HCT116 (cell line): ENCODE measurements around the gene MAP7D1. TPM values are rescaled to one million over a fixed set of nuclear protein-coding genes. Genes with fewer than 3 reads are reported as not detected.
"Not testable (repeated sequence)": the region's sequence is repeated elsewhere in the genome, so short reads cannot be mapped to it uniquely, and the experiment has no call there.

Experiments used
- ATAC-seq: fragments of 200-7000 bp; cut with Tn5 transposase; 2 replicates; pipeline ENCODE4 v1.9.1; 2020; ENCODE audit warnings: mild to moderate bottlenecking, moderate library complexity
- BruUV-seq: library from RNA; stranded (reverse); fragments of 400-500 nt; replicated peaks from 2 replicates; lab custom pipeline; 2021; lab: Mats Ljungman, UMichigan
- CTCF ChIA-PET: fragments of 300-600 bp; sonication (Branson Sonifier 250); formaldehyde crosslinking; loops from one replicate; lab custom pipeline; 2021; ENCODE audit warnings: antibody characterized with exemption; lab: Charles Lee
- POLR2A ChIA-PET: fragments of 300-600, 350-600 bp; sonication (Branson Sonifier 250); formaldehyde crosslinking; loops from one replicate; lab custom pipeline; 2021; ENCODE audit warnings: antibody characterized with exemption; lab: Charles Lee
- RAD21 ChIA-PET, 2 experiments: fragments of 300-600 bp; sonication (Branson Sonifier 250); formaldehyde crosslinking; loops; one replicate each; lab custom pipeline; 2023; ENCODE audit warnings: low total read pairs in 2 of 2; ENCODE audit not compliant: uncharacterized antibody in 2 of 2, unreplicated experiment in 2 of 2, low non-redundant PET in 1 of 2; lab: Charles Lee
- DNase-seq: peaks from one replicate; pipeline ENCODE4 v3.0.0-alpha.2; 2010; ENCODE audit warnings: low read depth, low spot score
- H2AFZ ChIP-seq: fragments of 200-600 bp; shearing (Covaris generic), sonication (generic); 2 replicates; pipeline ENCODE4 v1.6.1; 2017; ENCODE audit warnings: low read depth, mixed run types, mixed read lengths, antibody characterized with exemption, low read length; ENCODE audit not compliant: poor library complexity, severe bottlenecking
- H3K27ac ChIP-seq: 2 replicates; pipeline ENCODE4 v1.5.1; 2012; ENCODE audit warnings: low read depth, low read length
- H3K27me3 ChIP-seq: fragments of 200-600 bp; sonication (generic); 2 replicates; pipeline ENCODE4 v1.6.1; 2016; ENCODE audit warnings: mixed run types, low read length, mixed read lengths; ENCODE audit not compliant: insufficient read depth
- H3K36me3 ChIP-seq, 2 experiments: fragments of 200-500 bp in 1 of 2; fragments of 200-600 bp in 1 of 2; sonication (Bioruptor generic) in 1 of 2; sonication (generic) in 1 of 2; 2 replicates each; pipeline versions ENCODE4 v1.5.1 to v1.6.1; 2014 to 2016; ENCODE audit warnings: low read length in 2 of 2, inconsistent platforms in 1 of 2, mixed read lengths in 1 of 2, mixed run types in 1 of 2; ENCODE audit not compliant: insufficient read depth in 2 of 2, control insufficient read depth in 1 of 2
- H3K4me1 ChIP-seq, 2 experiments: fragments of 200-600 bp in 1 of 2; sonication (generic) in 1 of 2; 2 replicates each; pipeline versions ENCODE4 v1.5.1 to v1.6.1; 2012 to 2017; ENCODE audit warnings: low read length in 2 of 2, inconsistent platforms in 1 of 2, mild to moderate bottlenecking in 1 of 2, mixed read lengths in 1 of 2, mixed run types in 1 of 2, moderate library complexity in 1 of 2; ENCODE audit not compliant: insufficient read depth in 2 of 2, control insufficient read depth in 1 of 2
- H3K4me2 ChIP-seq: fragments of 200-600 bp; sonication (generic); 2 replicates; pipeline ENCODE4 v1.6.1; 2017; ENCODE audit warnings: mixed run types, low read length, mixed read lengths
- H3K4me3 ChIP-seq, 2 experiments: fragments of 200-600 bp in 1 of 2; sonication (generic) in 1 of 2; replicated peaks in 1 of 2; 2 replicates each; pipeline ENCODE4 v1.5.1; 2011 to 2016; ENCODE audit warnings: low read length in 2 of 2, control low read depth in 1 of 2, low read depth in 1 of 2, mild to moderate bottlenecking in 1 of 2, mixed read lengths in 1 of 2, mixed run types in 1 of 2
- H3K79me2 ChIP-seq: fragments of 200-600 bp; sonication (generic); 2 replicates; pipeline ENCODE4 v1.6.1; 2017; ENCODE audit warnings: mild to moderate bottlenecking, mixed run types, low read length, moderate library complexity, mixed read lengths; ENCODE audit not compliant: insufficient read depth
- H3K9ac ChIP-seq: fragments of 200-600 bp; sonication (generic); 2 replicates; pipeline ENCODE4 v1.6.1; 2016; ENCODE audit warnings: low read length, mixed read lengths
- H3K9me2 ChIP-seq: fragments of 200-600 bp; sonication (generic), shearing (Covaris generic); 2 replicates; pipeline ENCODE4 v1.6.1; 2017; ENCODE audit warnings: mixed run types, mild to moderate bottlenecking, moderate library complexity; ENCODE audit not compliant: insufficient read depth
- H3K9me3 ChIP-seq, 2 experiments: fragments of 200-500 bp in 1 of 2; fragments of 200-600 bp in 1 of 2; sonication (Bioruptor generic) in 1 of 2; sonication (generic) in 1 of 2; 2 replicates each; pipeline ENCODE4 v1.6.1; 2014 to 2017; ENCODE audit warnings: low read length in 2 of 2, mixed read lengths in 2 of 2, inconsistent platforms in 1 of 2, low read depth in 1 of 2, mild to moderate bottlenecking in 1 of 2, mixed run types in 1 of 2, moderate library complexity in 1 of 2; ENCODE audit not compliant: control insufficient read depth in 1 of 2, insufficient read depth in 1 of 2
- H4K20me1 ChIP-seq: fragments of 200-600 bp; sonication (generic), shearing (Covaris generic); 2 replicates; pipeline ENCODE4 v1.6.1; 2017; ENCODE audit warnings: mixed run types, mild to moderate bottlenecking, moderate library complexity; ENCODE audit not compliant: insufficient read depth
- CTCF ChIP-seq, 3 experiments: fragments of 200-600 bp in 1 of 3; sonication (generic) in 1 of 3; IDR thresholded peaks in 2 of 3; conservative IDR thresholded peaks in 1 of 3; 2 replicates each; pipeline ENCODE4 v1.5.1; 2012 to 2017; ENCODE audit warnings: low read depth in 2 of 3, low read length in 2 of 3, antibody characterized with exemption in 1 of 3, borderline replicate concordance in 1 of 3, control low read depth in 1 of 3, mild to moderate bottlenecking in 1 of 3, mixed read lengths in 1 of 3, mixed run types in 1 of 3, moderate library complexity in 1 of 3; ENCODE audit not compliant: insufficient read depth in 1 of 3
- EZH2phosphoT487 ChIP-seq: fragments of 200-600 bp; IDR thresholded peaks from 2 replicates; pipeline ENCODE4 v1.6.1; 2018; ENCODE audit warnings: antibody characterized with exemption, borderline replicate concordance
- JUND ChIP-seq: IDR thresholded peaks from 2 replicates; pipeline ENCODE4 v1.6.1; 2012
- POLR2AphosphoS5 ChIP-seq: IDR thresholded peaks from 2 replicates; pipeline ENCODE4 v1.6.1; 2011; ENCODE audit warnings: mild to moderate bottlenecking, low read depth, low read length, moderate library complexity
- RAD21 ChIP-seq: IDR thresholded peaks from 2 replicates; pipeline ENCODE4 v1.6.1; 2012; ENCODE audit warnings: low read depth, mild to moderate bottlenecking
- SP1 ChIP-seq: IDR thresholded peaks from 2 replicates; pipeline ENCODE4 v1.6.1; 2012; ENCODE audit warnings: low read depth
- YY1 ChIP-seq: IDR thresholded peaks from 2 replicates; pipeline ENCODE4 v1.6.1; 2011; ENCODE audit warnings: low read length, low read depth, moderate library complexity, mild to moderate bottlenecking; ENCODE audit not compliant: insufficient replicate concordance; ENCODE audit errors: extremely low read depth
- ZNF274 ChIP-seq: fragments of 200-500 bp; sonication (Bioruptor generic); IDR thresholded peaks from 2 replicates; pipeline ENCODE4 v1.6.1; 2014; ENCODE audit warnings: mild to moderate bottlenecking, low read depth, low read length, inconsistent platforms
- intact Hi-C: fragments of 100-400 bp; cut with micrococcal nuclease; formaldehyde crosslinking; loops from 2 replicates; pipeline ENCODE4 v1.10.0; 2022
- total RNA-seq: library from RNA; stranded (reverse); gene quantifications from one replicate; pipeline ENCODE4 v1.2.1, GENCODE V29; 2021; ENCODE audit not compliant: unreplicated experiment

MAP7D1 gene
- total RNA-seq, 1 experiment from 2014 or later, result 71.8 TPM

- Histone ChIP-seq H3K27me3 (no peaks in the 10 kb centered on the region), H4K20me1 (no peaks in the 10 kb centered on the region), H3K9ac (peak overlapping the region; percentile 27; the same call in 1 of the 2 replicates), H3K4me1 (peaks cover 4 to 13% of the 10 kb centered on the region in 2 experiments; a peak in 3 of 4 replicates), H3K36me3 (no peaks in the 10 kb centered on the region), H3K4me2 (peak overlapping the region; percentile 46), H3K9me2 (no peaks in the 10 kb centered on the region), H3K27ac (peak overlapping the region; percentile 20; the same call in 1 of the 2 replicates), H3K4me3 (no peak overlapping the region), H2AFZ (peak overlapping the region; percentile 79), H3K79me2 (no peaks in the 10 kb centered on the region), H3K9me3 (no peaks in the 10 kb centered on the region)
- ChIA-PET POLR2A (interaction anchor here (0.7 to 2.1 kb wide), 2 partner anchors 38 to 289 kb away, joined by 3 to 7 read pairs; partner anchors contain the start of gene TRAPPC3), CTCF (interaction anchor here (0.8 to 2.2 kb wide), 8 partner anchors 18 to 112 kb away, joined by 3 to 37 read pairs (median 4); partner anchors contain the start of gene TRAPPC3), RAD21 (interaction anchor here (0.7 to 2.1 kb wide), 3 partner anchors 13 to 38 kb away, joined by 3 to 15 read pairs (median 13); partner anchors contain the start of gene TRAPPC3 (in 2 of the 2))
- DNase-seq (peak; percentile 79), ATAC-seq (peak; percentile 96)
- TF ChIP-seq CTCF (IDR thresholded peaks at IDR 0.05 in 2 of 3, conservative IDR thresholded peaks at IDR 0.05 in 1 of 3; ENCODE audit: borderline replicate concordance in 1 of 3, insufficient read depth in 1 of 3, low read depth in 2 of 3, low read length in 2 of 3), result peak; percentile 90 to 94 (median 92)
- no peak for TF ChIP-seq ZNF274
- peak; percentile 99 for TF ChIP-seq RAD21
- TF ChIP-seq YY1, result peak; percentile 6
- TF ChIP-seq JUND, result no peak
- TF ChIP-seq EZH2phosphoT487, result no peak
- no peak for TF ChIP-seq SP1
- 0 out of 2 replicates have a peak, but pooled peaks have one; percentile 24 for TF ChIP-seq POLR2AphosphoS5
- intact Hi-C loops, result loop anchor here (1.0 kb wide), 3 partner anchors 39 to 97 kb away; partner anchors contain the start of gene TRAPPC3
- no TSS peak for BruUV-seq
These were observed 32.0 kb downstream of the MAP7D1 start for GRCh38 chr1:36187800-36188593.

- H3K9me3 ChIP-seq, H3K27me3 ChIP-seq, H3K9me2 ChIP-seq, H3K27ac ChIP-seq, H3K4me3 ChIP-seq, BruUV-seq, H2AFZ ChIP-seq, H3K9ac ChIP-seq, H3K36me3 ChIP-seq, POLR2A ChIA-PET, CTCF ChIA-PET, H4K20me1 ChIP-seq, H3K4me1 ChIP-seq, intact Hi-C loops, DNase-seq, ATAC-seq, H3K4me2 ChIP-seq, H3K79me2 ChIP-seq, RAD21 ChIA-PET: not testable (repeated sequence)
These were observed 40.8 kb downstream of the MAP7D1 start for GRCh38 chr1:36196805-36197204.
